Caco-2 (cell line): ENCODE measurements around the gene LMO7. TPM values are rescaled to one million over a fixed set of nuclear protein-coding genes. Genes with fewer than 3 reads are reported as not detected.
A peak's percentile ranks its signal among the peaks of the same experiment; 100 is the strongest.

Experiments
- BruUV-seq: library from RNA; stranded (reverse); fragments of 400-500 nt; replicated peaks from 2 replicates; lab custom pipeline; 2021; lab: Mats Ljungman, UMichigan
- CTCF ChIA-PET: fragments of 300-600 bp; sonication (Branson Sonifier 250); formaldehyde crosslinking; loops from one replicate; lab custom pipeline; 2022; ENCODE audit warnings: antibody characterized with exemption; lab: Charles Lee
- POLR2A ChIA-PET: fragments of 300-600 bp; sonication (Branson Sonifier 250); formaldehyde crosslinking; loops from one replicate; lab custom pipeline; 2022; ENCODE audit warnings: antibody characterized with exemption; lab: Charles Lee
- DNase-seq, 2 experiments: peaks; one replicate each; pipeline versions ENCODE4 v3.0.0 to v3.0.0-alpha.2; 2020 to 2022
- H3K27me3 ChIP-seq: replicated peaks from 2 replicates; pipeline ENCODE4 v1.6.0; 2011; ENCODE audit warnings: low read length; ENCODE audit not compliant: control insufficient read depth, insufficient read depth
- H3K36me3 ChIP-seq: 2 replicates; pipeline ENCODE4 v1.5.1; 2011; ENCODE audit warnings: low read length; ENCODE audit not compliant: control insufficient read depth, insufficient read depth
- H3K4me1 ChIP-seq: fragments of 250-450 bp; sonication (Bioruptor Pico); 2 replicates; pipeline ENCODE4 v1.5.1; 2020; ENCODE audit warnings: mild to moderate bottlenecking
- H3K4me3 ChIP-seq: 2 replicates; pipeline ENCODE4 v1.5.1; 2011; ENCODE audit warnings: low read depth, mild to moderate bottlenecking, control low read depth, low read length
- H3K9me3 ChIP-seq: fragments of 250-450 bp; sonication (Bioruptor Pico); 2 replicates; pipeline ENCODE4 v1.5.1; 2020; ENCODE audit warnings: mild to moderate bottlenecking, moderate library complexity
- H3K27ac Mint-ChIP-seq: one replicate; pipeline ENCODE4 v1.8.0; 2022; ENCODE audit warnings: mixed read lengths; ENCODE audit not compliant: unreplicated experiment
- H3K27me3 Mint-ChIP-seq: one replicate; pipeline ENCODE4 v1.8.0; 2022; ENCODE audit warnings: mixed read lengths; ENCODE audit not compliant: insufficient read depth, unreplicated experiment
- H3K36me3 Mint-ChIP-seq: one replicate; pipeline ENCODE4 v1.8.0; 2022; ENCODE audit warnings: mild to moderate bottlenecking, mixed read lengths; ENCODE audit not compliant: insufficient read depth, unreplicated experiment
- H3K4me1 Mint-ChIP-seq: one replicate; pipeline ENCODE4 v1.8.0; 2022; ENCODE audit warnings: low read depth, mixed read lengths; ENCODE audit not compliant: unreplicated experiment
- H3K4me3 Mint-ChIP-seq: one replicate; pipeline ENCODE4 v1.8.0; 2022; ENCODE audit warnings: mild to moderate bottlenecking, moderate library complexity, mixed read lengths; ENCODE audit not compliant: unreplicated experiment
- H3K9me3 Mint-ChIP-seq: one replicate; pipeline ENCODE4 v1.8.0; 2022; ENCODE audit warnings: mixed read lengths; ENCODE audit not compliant: unreplicated experiment
- CTCF ChIP-seq, 2 experiments: fragments of 200-600 bp in 1 of 2; IDR thresholded peaks; 1 replicate in 1 of 2; 2 replicates in 1 of 2; pipeline versions ENCODE4 v1.5.1 to v1.8.0; 2011 to 2022; ENCODE audit warnings: antibody characterized with exemption in 1 of 2, control low read depth in 1 of 2, inconsistent platforms in 1 of 2, low read depth in 1 of 2, low read length in 1 of 2, mild to moderate bottlenecking in 1 of 2, moderate library complexity in 1 of 2; ENCODE audit not compliant: insufficient read depth in 1 of 2, severe bottlenecking in 1 of 2, unreplicated experiment in 1 of 2
- intact Hi-C: fragments of 100-400 bp; cut with micrococcal nuclease; formaldehyde crosslinking; loops from one replicate; pipeline ENCODE4 v1.10.0; 2022; ENCODE audit not compliant: unreplicated experiment
- total RNA-seq: library from RNA; stranded (reverse); gene quantifications from 2 replicates; pipeline ENCODE4 v1.2.3, GENCODE V29; 2022

The LMO7 gene
- total RNA-seq, 1 experiment from 2014 or later: 209 TPM

- no peak for TF ChIP-seq CTCF (IDR thresholded peaks at IDR 0.05; ENCODE audit: insufficient read depth in 1 of 2, low read depth in 1 of 2, low read length in 1 of 2, severe bottlenecking in 1 of 2, unreplicated experiment in 1 of 2)
- no TSS peak for BruUV-seq
- ChIA-PET CTCF (no interaction called here), POLR2A (interaction anchor here (0.6 kb wide), 1 partner anchor 252 kb away, joined by 4 read pairs; no protein-coding TSS in a partner anchor)
- DNase-seq: no peak
- Histone ChIP-seq H3K36me3 (no peaks in the 10 kb centered on the region), H3K4me3 (no peak overlapping the region), H3K4me1 (peaks cover 10% of the 10 kb centered on the region), H3K9me3 (no peaks in the 10 kb centered on the region), H3K27me3 (no peaks in the 10 kb centered on the region)
- intact Hi-C loops: loop anchor here (10.0 kb wide), 2 partner anchors 481 to 1111 kb away; no protein-coding TSS in a partner anchor
- Mint-ChIP-seq H3K36me3 (no peaks in the 10 kb centered on the region), H3K27me3 (no peaks in the 10 kb centered on the region), H3K4me1 (peaks cover 28% of the 10 kb centered on the region), H3K9me3 (peaks cover 19% of the 10 kb centered on the region), H3K4me3 (no peak overlapping the region), H3K27ac (no peak overlapping the region)
Measured at GRCh38 chr13:75873494-75873893, 237.4 kb downstream of the LMO7 start.

GRCh38 chr13:75875450-75875849 is 239.3 kb downstream of the LMO7 start:
- H3K36me3 ChIP-seq: no peaks in the 10 kb centered on the region
- H3K4me1 ChIP-seq: peaks cover 10% of the 10 kb centered on the region
- CTCF ChIA-PET: interaction anchor here (0.5 to 1.7 kb wide), 5 partner anchors 14 to 164 kb away, joined by 3 to 6 read pairs (median 4); no protein-coding TSS in a partner anchor
- H3K9me3 Mint-ChIP-seq: peaks cover 31% of the 10 kb centered on the region
- no peaks in the 10 kb centered on the region for H3K9me3 ChIP-seq
- H3K4me1 Mint-ChIP-seq: peaks cover 24% of the 10 kb centered on the region
- H3K27me3 ChIP-seq: no peaks in the 10 kb centered on the region
- no peak for DNase-seq
- H3K36me3 Mint-ChIP-seq: no peaks in the 10 kb centered on the region
- POLR2A ChIA-PET: no interaction called here
- H3K27ac Mint-ChIP-seq: no peak overlapping the region
- intact Hi-C loops: loop anchor here (5.0 to 10.0 kb wide), 4 partner anchors 432 to 1109 kb away; partner anchors contain the start of gene KCTD12
- TF ChIP-seq CTCF (IDR thresholded peaks at IDR 0.05; ENCODE audit: insufficient read depth in 1 of 2, low read depth in 1 of 2, low read length in 1 of 2, severe bottlenecking in 1 of 2, unreplicated experiment in 1 of 2): no peak
- H3K27me3 Mint-ChIP-seq: no peaks in the 10 kb centered on the region
- H3K4me3 ChIP-seq: no peak overlapping the region
- no TSS peak for BruUV-seq
- no peak overlapping the region for H3K4me3 Mint-ChIP-seq

GRCh38 chr13:75876142-75877050 is 240.3 kb downstream of the LMO7 start:
- intact Hi-C loops: loop anchor here (1.0 to 10.0 kb wide), 11 partner anchors 136 to 1108 kb away; partner anchors contain the start of gene KCTD12
- BruUV-seq: no TSS peak
- Mint-ChIP-seq H3K27me3 (no peaks in the 10 kb centered on the region), H3K27ac (peak overlapping the region; percentile 33), H3K4me1 (peaks cover 22% of the 10 kb centered on the region), H3K36me3 (no peaks in the 10 kb centered on the region), H3K9me3 (peaks cover 30% of the 10 kb centered on the region), H3K4me3 (peak overlapping the region; percentile 23)
- Histone ChIP-seq H3K9me3 (no peaks in the 10 kb centered on the region), H3K4me1 (peaks cover 10% of the 10 kb centered on the region), H3K36me3 (no peaks in the 10 kb centered on the region), H3K27me3 (no peaks in the 10 kb centered on the region), H3K4me3 (no peak overlapping the region)
- CTCF ChIA-PET: interaction anchor here (0.5 to 1.7 kb wide), 9 partner anchors 13 to 431 kb away, joined by 3 to 6 read pairs (median 3); no protein-coding TSS in a partner anchor
- peak; percentile 75 to 77 for DNase-seq
- POLR2A ChIA-PET: no interaction called here
- peak; percentile 89 to 95 for TF ChIP-seq CTCF (IDR thresholded peaks at IDR 0.05; ENCODE audit: insufficient read depth in 1 of 2, low read depth in 1 of 2, low read length in 1 of 2, severe bottlenecking in 1 of 2, unreplicated experiment in 1 of 2)
